Measurements from ENCODE around the gene RAB42. TPM values are rescaled to one million over a fixed set of nuclear protein-coding genes. Genes with fewer than 3 reads are reported as not detected.

RAB42 gene
- total and polyA plus RNA-seq, 10 of the 15 experiments (the other 5 are each of a cell fraction or from before 2014, with no cell fraction given) = 0.16 to 4.5 (median 0.49) TPM

GRCh38 chr1:28606771-28607170, 14.7 kb downstream of the RAB42 start:
- BruUV-seq (replicated peaks) = no TSS peak
- Histone ChIP-seq H3K36me3 (ENCODE audit: control insufficient read depth in 2 of 2, insufficient read depth in 2 of 2, low read length in 1 of 2) (peaks cover 4 to 13% of the 10 kb centered on the region in 2 experiments; a peak in 3 of 4 replicates), H4K20me1 (ENCODE audit: control insufficient read depth, insufficient read depth) (no peaks in the 10 kb centered on the region), H3K4me2 (ENCODE audit: control insufficient read depth, insufficient read depth) (no peak overlapping the region), H3K9me3 (replicated peaks; ENCODE audit: control insufficient read depth, insufficient read depth, low read length) (no peaks in the 10 kb centered on the region), H3K9ac (ENCODE audit: control insufficient read depth, insufficient read depth, low read length) (no peak overlapping the region), H3K27me3 (replicated peaks in 1 of 2; ENCODE audit: control insufficient read depth in 2 of 2, insufficient read depth in 2 of 2, low read length in 1 of 2) (no peaks in the 10 kb centered on the region), H3K79me2 (ENCODE audit: control insufficient read depth, insufficient read depth, low read length) (no peaks in the 10 kb centered on the region), H3K4me3 (no peak overlapping the region), H2AFZ (ENCODE audit: control insufficient read depth, low read depth, low read length) (no peak overlapping the region), H3K4me1 (ENCODE audit: control insufficient read depth, insufficient read depth, low read length) (peaks cover 8% of the 10 kb centered on the region), H3K27ac (ENCODE audit: control insufficient read depth, insufficient read depth) (no peak overlapping the region)
- WGBS (ENCODE audit: insufficient coverage, insufficient replicate concordance, low lambda C conversion rate, missing lambda C conversion rate) = 100% methylated on average over 2 of the region's 2 CpGs
- DNase-seq (ENCODE audit: low read depth, low spot score) (no peak), ATAC-seq (no peak), FAIRE-seq (no peak)
- intact Hi-C loops (cut with micrococcal nuclease; ENCODE audit: unreplicated experiment) (no loop called here), in situ Hi-C loops (cut with MboI) (no loop called here)
- SMC1A ChIA-PET (ENCODE audit: uncharacterized antibody, unreplicated experiment) = interaction anchor here (0.8 to 8.4 kb wide), 3 partner anchors 27 to 262 kb away, joined by 3 to 83 read pairs (median 66); no protein-coding TSS in a partner anchor
- no peak for TF ChIP-seq ETV6 (conservative IDR thresholded peaks at IDR 0.05 in 1 of 2, IDR thresholded peaks at IDR 0.05 in 1 of 2; ENCODE audit: borderline replicate concordance in 1 of 2, low read depth in 1 of 2)
- CTCF ChIA-PET = interaction anchor here (1.9 to 6.5 kb wide), 4 partner anchors 26 to 270 kb away, joined by 4 to 104 read pairs (median 74); no protein-coding TSS in a partner anchor
- POLR2A ChIA-PET = interaction anchor here (0.7 kb wide), 1 partner anchor 78 kb away, joined by 6 read pairs; no protein-coding TSS in a partner anchor
- RAD21 ChIA-PET (ENCODE audit: unreplicated experiment) = interaction anchor here (1.6 kb wide), 1 partner anchor 358 kb away, joined by 3 read pairs; no protein-coding TSS in a partner anchor

- RAD21 ChIA-PET (ENCODE audit: unreplicated experiment) = no interaction called here
- H3K9ac ChIP-seq (ENCODE audit: control insufficient read depth, insufficient read depth, low read length) = no peak overlapping the region
- DNase-seq (ENCODE audit: low read depth, low spot score) (no peak), FAIRE-seq (no peak), ATAC-seq (no peak)
- SMC1A ChIA-PET (ENCODE audit: uncharacterized antibody, unreplicated experiment) = no interaction called here
- POLR2A ChIA-PET = interaction anchor here (0.5 kb wide), 1 partner anchor 218 kb away, joined by 5 read pairs; no protein-coding TSS in a partner anchor
- H3K4me1 ChIP-seq (ENCODE audit: control insufficient read depth, insufficient read depth, low read length) = no peaks in the 10 kb centered on the region
- H4K20me1 ChIP-seq (ENCODE audit: control insufficient read depth, insufficient read depth) = no peaks in the 10 kb centered on the region
- no peaks in the 10 kb centered on the region for H3K27me3 ChIP-seq (replicated peaks in 1 of 2; ENCODE audit: control insufficient read depth in 2 of 2, insufficient read depth in 2 of 2, low read length in 1 of 2)
- in situ Hi-C loops (cut with MboI) (no loop called here), intact Hi-C loops (cut with micrococcal nuclease; ENCODE audit: unreplicated experiment) (no loop called here)
- BruUV-seq (replicated peaks) = no TSS peak
- no peaks in the 10 kb centered on the region for H3K9me3 ChIP-seq (replicated peaks; ENCODE audit: control insufficient read depth, insufficient read depth, low read length)
- peaks cover 3 to 5% of the 10 kb centered on the region in 2 experiments; a peak in 2 of 4 replicates for H3K36me3 ChIP-seq (ENCODE audit: control insufficient read depth in 2 of 2, insufficient read depth in 2 of 2, low read length in 1 of 2)
- 85% methylated on average over 5 of the region's 5 CpGs for WGBS (ENCODE audit: insufficient coverage, insufficient replicate concordance, low lambda C conversion rate, missing lambda C conversion rate)
- no peak overlapping the region for H3K27ac ChIP-seq (ENCODE audit: control insufficient read depth, insufficient read depth)
- H3K4me3 ChIP-seq = no peak overlapping the region
- H2AFZ ChIP-seq (ENCODE audit: control insufficient read depth, low read depth, low read length) = no peak overlapping the region
- H3K79me2 ChIP-seq (ENCODE audit: control insufficient read depth, insufficient read depth, low read length) = no peaks in the 10 kb centered on the region
- CTCF ChIA-PET = no interaction called here
- no peak overlapping the region for H3K4me2 ChIP-seq (ENCODE audit: control insufficient read depth, insufficient read depth)
- no peak for TF ChIP-seq SMARCA5 (IDR thresholded peaks at IDR 0.05)
- TF ChIP-seq MAX (IDR thresholded peaks at IDR 0.05; ENCODE audit: low read depth, low read length) = no peak
- no peak for TF ChIP-seq PRDM15 (CRISPR knock-in tag; IDR thresholded peaks at IDR 0.05)
- no peak for TF ChIP-seq USF1 (IDR thresholded peaks at IDR 0.05; ENCODE audit: borderline replicate concordance, extremely low read length, insufficient read depth, low read depth, low read length)
- no peak for TF ChIP-seq TCF3 (IDR thresholded peaks at IDR 0.05; ENCODE audit: borderline replicate concordance, insufficient read depth, low read depth, low read length)
- no peak for TF ChIP-seq SMAD5 (IDR thresholded peaks at IDR 0.05; ENCODE audit: low read depth)
- TF ChIP-seq ZNF217 (IDR thresholded peaks at IDR 0.05) = no peak
- no peak for TF ChIP-seq NBN (IDR thresholded peaks at IDR 0.05)
- TF ChIP-seq RUNX3 (IDR thresholded peaks at IDR 0.05; ENCODE audit: low read length) = no peak
Observed at GRCh38 chr1:28613175-28613574, 21.1 kb downstream of the RAB42 start.

Data from GM12878 (cell line).